Hematopoietic multipotent progenitor cell treated with erythropoietin and hydrocortisone succinate and interleukin-3 and kit ligand, for 17 days (in vitro differentiated cells): Measurements from ENCODE around the gene CDC42EP5.
"Not testable (repeated sequence)": the region's sequence is repeated elsewhere in the genome, so short reads cannot be mapped to it uniquely, and the experiment has no call there.

ENCODE experiments used
- DNase-seq: peaks from one replicate; pipeline ENCODE4 v3.0.0-alpha.2; 2015; ENCODE audit warnings: low spot score

CDC42EP5 gene

DNA sequence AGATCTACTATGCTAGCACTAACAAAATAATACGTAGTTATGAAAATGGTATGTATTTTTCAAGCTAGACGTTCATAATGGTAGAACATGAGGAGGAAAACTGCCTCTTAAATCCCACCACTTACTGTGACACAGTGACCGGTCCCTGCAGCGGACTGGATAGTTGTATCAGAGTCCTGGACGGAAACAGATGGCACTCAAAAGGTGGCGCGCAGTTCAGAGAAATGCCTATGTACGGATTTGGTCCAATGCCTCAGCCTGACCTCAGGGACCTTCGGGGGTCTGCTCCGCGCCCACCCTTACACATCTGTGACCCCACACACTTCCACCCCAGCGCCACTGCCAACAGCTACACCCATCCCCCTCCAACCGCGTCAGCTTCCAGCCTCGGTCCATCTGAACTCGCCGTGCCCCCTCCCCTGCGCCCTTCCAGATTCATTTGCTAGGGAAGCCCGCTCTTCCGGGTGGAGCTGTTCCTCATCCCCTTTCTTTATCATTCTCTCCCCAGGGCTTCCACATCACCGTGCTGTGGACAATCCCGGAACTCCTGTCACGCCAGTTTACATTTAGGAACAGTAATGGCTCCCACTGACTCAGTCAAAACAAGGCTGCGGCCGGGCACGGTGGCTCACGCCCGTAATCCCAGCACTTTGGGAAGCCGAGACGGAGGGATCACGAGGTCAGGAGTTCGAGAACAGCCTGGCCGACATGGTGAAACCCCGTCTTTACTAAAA lies 24.9 kb downstream of the CDC42EP5 start:
- peak; percentile 65 for DNase-seq

- DNase-seq, result not testable (repeated sequence)
Observed at GRCh38 chr19:54446349-54446748, 26.7 kb downstream of the CDC42EP5 start.

GRCh38 chr19:54444737-54445136 lies 28.4 kb downstream of the CDC42EP5 start:
- no peak for DNase-seq

DNA sequence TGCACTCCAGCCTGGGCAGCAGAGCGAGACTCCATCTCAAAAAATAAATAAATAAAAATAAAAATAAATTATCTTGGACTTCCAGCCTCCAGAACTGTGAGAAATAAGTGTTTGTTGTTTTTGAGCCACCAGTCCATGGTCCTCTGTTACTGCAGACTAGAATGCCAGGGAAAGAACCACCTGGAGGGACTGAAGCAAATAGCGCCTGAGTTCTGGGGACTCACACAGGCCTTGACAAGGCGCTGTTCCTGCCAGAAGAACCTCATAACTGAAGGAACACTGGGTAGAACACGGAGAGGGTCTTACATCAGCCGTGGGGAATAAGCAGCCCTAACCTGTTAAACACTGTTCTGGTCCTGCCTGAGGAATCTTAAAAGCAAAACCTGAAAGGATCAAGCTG lies 32.5 kb downstream of the CDC42EP5 start:
- no peak for DNase-seq

GRCh38 chr19:54439174-54439851 lies 33.8 kb downstream of the CDC42EP5 start:
- no peak for DNase-seq

DNA sequence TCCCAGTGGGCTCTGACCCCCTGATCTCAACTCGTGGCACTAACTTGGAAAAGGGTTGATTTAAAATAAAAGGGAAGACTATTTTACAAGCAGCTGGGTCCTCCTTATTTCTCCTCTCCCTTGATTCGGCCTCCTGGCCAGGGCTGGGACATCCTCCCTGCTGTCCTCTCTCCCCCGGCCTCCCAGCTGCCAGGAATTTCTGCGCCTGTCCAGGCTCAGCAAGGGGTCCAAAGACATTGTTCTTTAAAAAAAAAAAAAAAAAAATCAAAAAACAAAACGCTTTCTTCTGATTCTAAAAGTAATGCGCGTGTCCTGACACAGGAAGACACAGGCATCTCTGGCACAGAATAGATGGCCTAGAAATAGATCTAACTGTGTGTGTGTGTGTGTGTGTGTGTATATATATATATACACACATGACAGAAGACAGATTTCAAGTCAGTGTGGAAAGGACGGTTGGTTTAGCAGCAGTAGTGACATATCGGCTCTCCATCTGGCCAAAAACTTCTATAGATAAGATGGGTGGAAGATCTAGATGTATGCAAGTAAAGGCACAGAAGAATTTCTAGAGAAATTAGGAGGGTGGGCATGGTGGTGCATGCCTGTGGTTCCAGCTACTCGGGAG lies 36.4 kb downstream of the CDC42EP5 start:
- DNase-seq, result no peak

GRCh38 chr19:54436031-54436523 lies 37.0 kb downstream of the CDC42EP5 start:
- DNase-seq, result no peak

DNA sequence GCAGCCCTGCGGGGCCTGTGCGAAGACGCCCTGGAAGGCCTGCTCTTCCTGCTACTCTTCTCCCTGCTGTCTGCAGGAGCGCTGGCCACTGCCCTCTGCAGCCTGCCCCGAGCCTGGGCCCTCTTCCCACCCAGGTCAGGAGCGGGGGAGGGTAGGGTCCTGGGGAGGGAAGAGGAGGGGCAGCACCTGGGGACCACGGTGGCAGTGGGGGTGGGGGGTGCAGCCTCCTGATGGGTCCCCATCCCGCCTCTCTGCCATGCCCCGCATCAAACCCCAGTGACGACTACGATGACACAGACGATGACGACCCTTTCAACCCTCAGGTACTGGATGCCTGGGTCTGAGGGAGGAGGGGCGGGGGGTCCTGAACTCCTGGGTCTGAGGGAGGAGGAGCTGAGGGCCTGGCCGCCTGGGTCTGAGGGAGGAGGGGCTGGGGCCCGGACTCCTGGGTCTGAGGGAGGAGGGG lies 37.5 kb downstream of the CDC42EP5 start:
- no peak for DNase-seq

DNA sequence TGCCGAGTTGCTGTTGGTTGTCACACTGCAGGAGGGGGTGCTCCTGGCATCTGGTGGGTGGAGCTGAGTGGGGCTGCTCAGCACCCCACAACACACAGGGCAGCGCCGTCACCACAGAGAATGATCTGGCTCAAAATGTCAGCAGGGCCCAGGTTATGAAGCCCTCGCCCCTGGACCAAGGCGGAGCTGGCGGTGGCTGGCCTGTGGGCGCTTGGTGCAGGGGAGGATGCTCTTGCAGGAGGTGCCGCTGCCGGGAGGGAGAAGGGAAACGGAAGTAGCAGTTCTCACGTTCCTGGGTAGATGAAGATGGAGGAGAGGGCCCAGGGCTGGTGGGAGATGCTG lies 38.3 kb downstream of the CDC42EP5 start:
- DNase-seq, result no peak

DNA sequence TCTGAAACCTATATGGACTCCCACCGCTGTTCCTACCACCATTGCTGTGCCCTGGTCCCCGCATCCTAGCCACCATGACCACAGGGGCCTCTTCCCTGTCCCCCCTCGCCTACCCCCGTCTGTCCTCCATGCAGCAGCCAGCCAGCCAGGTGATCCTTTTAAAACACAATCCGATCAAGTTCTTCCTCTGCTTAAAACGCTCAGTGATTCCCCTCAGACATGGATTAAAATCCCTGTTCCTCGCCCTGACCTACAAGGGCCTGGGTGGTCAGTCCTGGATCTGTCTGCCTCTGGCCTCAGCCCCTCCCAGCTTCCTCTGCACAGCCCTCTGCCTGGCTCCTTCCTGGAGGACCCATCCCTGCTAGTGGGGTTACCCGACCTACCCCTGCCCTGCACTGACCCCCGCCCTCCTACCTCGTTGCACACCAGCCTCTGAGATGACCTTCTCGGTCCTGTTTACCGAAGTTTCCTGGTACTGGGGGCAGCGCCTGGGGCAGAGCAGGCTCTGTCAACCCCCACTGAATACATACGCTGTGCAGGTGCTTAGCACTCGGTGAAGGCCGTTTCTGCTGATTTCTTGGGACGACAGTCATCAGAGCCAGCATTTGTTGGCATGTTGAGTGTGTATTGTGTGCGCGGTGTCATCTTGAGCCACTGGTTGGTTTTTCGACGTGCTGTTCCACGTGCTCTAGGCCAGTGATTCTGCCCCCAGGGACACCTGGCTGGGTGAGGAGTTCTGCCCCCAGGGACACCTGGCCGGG lies 38.8 kb downstream of the CDC42EP5 start:
- DNase-seq, result no peak

GRCh38 chr19:54433697-54434096 lies 39.4 kb downstream of the CDC42EP5 start:
- no peak for DNase-seq

- DNase-seq, result no peak
Observed at GRCh38 chr19:54432144-54432738, 40.9 kb downstream of the CDC42EP5 start.

DNA sequence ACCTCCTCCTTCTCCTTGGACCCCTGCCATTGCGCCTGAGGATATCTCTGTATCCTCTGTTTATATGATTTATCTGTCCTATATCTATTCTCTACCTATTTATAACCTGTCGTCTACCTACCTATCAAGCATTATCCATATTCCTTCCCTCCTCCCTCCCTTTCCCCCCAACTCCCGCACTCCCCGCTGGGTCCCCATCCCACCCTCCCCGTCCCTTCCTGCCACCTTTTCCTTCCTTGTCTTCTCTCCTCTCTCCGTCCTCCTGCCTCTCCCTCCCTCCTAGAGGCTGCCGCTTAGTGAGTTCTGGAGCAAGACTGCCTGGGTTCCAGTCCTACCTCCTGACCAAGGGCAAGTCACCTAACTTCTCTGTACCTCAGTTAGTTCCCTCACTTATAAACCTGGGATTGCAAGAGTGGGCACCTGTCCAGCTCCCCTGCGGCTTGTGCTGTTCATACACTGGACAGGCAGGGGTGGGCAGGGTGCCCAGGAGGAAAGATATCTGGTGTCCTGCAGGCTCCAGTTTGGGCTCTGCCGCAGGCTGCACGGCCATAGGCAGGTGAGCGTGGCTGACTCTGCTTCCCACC lies 41.7 kb downstream of the CDC42EP5 start:
- DNase-seq, result no peak

DNA sequence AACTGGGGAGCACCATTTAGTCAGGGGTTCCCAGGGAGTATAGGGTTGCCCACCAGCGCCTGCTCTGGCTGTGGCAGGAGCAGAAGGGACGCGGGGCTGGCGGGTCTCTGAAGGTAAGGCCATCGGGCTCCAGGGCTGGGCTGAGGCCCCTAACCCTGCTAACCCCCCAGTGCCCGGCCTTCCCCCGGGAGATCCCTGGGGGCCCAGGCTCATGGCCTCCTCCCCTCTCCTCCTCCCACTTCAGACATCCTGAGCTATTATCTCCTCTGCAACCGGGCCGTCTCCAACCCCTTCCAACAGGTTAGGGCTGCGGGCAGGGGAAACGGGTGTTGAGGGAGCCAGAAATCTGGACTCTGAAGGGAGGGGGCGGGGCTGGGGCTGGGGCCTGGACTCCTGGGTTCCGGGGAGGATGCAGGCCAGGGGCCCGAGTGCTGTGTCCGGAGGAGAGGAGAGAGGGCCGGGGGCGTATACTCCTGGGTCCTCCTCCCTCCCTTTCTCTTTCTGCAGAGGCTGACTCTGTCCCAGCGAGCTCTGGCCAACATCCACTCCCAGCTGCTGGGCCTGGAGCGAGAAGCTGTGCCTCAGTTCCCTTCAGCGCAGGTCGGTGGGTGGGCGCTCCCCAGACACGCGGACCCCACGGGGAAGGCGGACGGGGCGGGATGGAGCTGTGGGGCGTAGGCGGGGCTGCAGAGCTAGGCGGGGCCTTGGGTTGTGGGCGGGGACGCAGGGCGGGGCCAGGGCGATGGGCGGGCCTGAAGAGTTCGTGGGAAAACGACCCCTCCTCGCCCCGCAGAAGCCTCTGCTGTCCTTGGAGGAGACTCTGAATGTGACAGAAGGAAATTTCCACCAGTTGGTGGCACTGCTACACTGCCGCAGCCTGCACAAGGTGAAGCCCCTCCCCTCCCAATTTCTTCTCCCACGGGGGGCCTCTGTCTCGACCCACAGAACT lies 42.5 kb downstream of the CDC42EP5 start:
- DNase-seq, result peak; percentile 18

DNA sequence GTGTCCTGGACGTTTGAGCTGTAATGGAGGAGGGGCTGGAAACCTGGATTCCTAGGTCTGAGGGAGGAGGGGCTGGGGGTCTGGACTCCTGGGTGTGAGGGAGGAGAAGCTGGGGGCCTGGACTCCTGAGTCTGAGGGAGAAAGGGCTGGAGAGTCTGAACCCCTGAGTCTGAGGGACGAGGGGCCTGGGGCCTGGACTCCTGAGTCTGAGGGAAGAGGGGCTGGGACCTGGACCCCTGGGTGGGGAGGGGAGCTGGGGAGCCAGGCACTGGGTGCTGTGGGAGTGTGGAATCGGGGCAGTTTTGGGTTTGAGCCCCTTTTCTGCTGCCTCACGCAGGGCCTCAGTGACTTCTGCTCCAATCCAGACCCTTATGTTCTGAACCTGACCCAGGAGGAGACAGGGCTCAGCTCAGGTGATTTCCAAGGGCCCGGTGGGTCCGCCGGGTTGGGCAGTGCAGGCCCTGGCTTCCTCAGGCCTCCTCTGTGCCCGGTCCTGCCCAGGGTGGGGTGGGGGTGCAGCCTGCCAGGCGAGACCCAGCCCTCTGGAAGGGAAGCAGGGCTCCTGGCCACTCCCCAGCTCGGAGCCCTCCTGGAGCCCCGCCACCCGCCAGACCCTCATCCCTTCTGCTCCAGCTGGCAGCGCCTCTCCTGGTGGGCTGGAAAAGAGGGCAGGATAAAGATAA lies 43.4 kb downstream of the CDC42EP5 start:
- no peak for DNase-seq

- DNase-seq, result no peak
Observed at GRCh38 chr19:54429176-54429495, 44.0 kb downstream of the CDC42EP5 start.

- DNase-seq, result no peak
Observed at GRCh38 chr19:54428323-54429175, 44.5 kb downstream of the CDC42EP5 start.

DNA sequence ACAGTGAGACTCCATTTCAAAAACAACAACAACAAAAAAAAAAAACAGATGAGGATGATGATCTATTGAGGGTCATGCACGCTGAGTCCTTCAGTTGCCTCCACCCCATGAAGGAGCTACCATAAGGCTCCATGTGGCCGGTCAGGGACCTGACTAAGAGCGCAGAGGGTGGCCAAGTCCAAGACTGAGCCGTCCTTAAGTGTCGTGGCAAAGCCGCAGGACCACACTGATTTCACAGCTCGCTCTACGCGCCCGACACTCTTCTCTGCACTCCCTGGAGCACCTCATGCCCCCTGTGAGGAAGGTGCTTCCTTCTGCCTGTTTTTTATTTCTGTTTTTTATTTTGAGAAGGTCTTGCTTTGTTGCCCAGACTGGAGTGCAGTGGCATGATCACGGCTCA lies 45.5 kb downstream of the CDC42EP5 start:
- no peak for DNase-seq
